Measurements from ENCODE around the gene COL3A1.

Gene COL3A1

GRCh38 chr2:188975497-188976102 lies 1.4 kb downstream of the COL3A1 start:
- DNase-seq (ENCODE audit: low spot score) = no peak

- DNase-seq (ENCODE audit: low spot score) = no peak
Measured at GRCh38 chr2:188976545-188977268, 2.5 kb downstream of the COL3A1 start.

- no peak for DNase-seq (ENCODE audit: low spot score)
Measured at GRCh38 chr2:188977317-188977716, 3.1 kb downstream of the COL3A1 start.

GRCh38 chr2:188978291-188979081 lies 4.3 kb downstream of the COL3A1 start:
- peak; percentile 6 for DNase-seq (ENCODE audit: low spot score)

- DNase-seq (ENCODE audit: low spot score) = no peak
Measured at GRCh38 chr2:188979187-188980114, 5.3 kb downstream of the COL3A1 start.

GRCh38 chr2:188983427-188984064 lies 9.4 kb downstream of the COL3A1 start:
- DNase-seq (ENCODE audit: low spot score) = no peak

GRCh38 chr2:188984065-188984491 lies 9.9 kb downstream of the COL3A1 start:
- no peak for DNase-seq (ENCODE audit: low spot score)

- DNase-seq (ENCODE audit: low spot score) = no peak
Measured at GRCh38 chr2:188984680-188985079, 10.5 kb downstream of the COL3A1 start.

- no peak for DNase-seq (ENCODE audit: low spot score)
Measured at GRCh38 chr2:188986839-188987238, 12.7 kb downstream of the COL3A1 start.

- DNase-seq (ENCODE audit: low spot score) = no peak
Measured at GRCh38 chr2:188993247-188993646, 19.1 kb downstream of the COL3A1 start.

- DNase-seq (ENCODE audit: low spot score) = no peak
Measured at GRCh38 chr2:188997263-188997662, 23.1 kb downstream of the COL3A1 start.

- no peak for DNase-seq (ENCODE audit: low spot score)
Measured at GRCh38 chr2:189000221-189000620, 26.0 kb downstream of the COL3A1 start.

- no peak for DNase-seq (ENCODE audit: low spot score)
Measured at GRCh38 chr2:189002079-189002478, 27.9 kb downstream of the COL3A1 start.

GRCh38 chr2:189008555-189009262 lies 34.5 kb downstream of the COL3A1 start:
- DNase-seq (ENCODE audit: low spot score) = no peak

- DNase-seq (ENCODE audit: low spot score) = no peak
Measured at GRCh38 chr2:189010536-189010935, 36.4 kb downstream of the COL3A1 start.

- no peak for DNase-seq (ENCODE audit: low spot score)
Measured at GRCh38 chr2:189012351-189012750, 38.2 kb downstream of the COL3A1 start.

- no peak for DNase-seq (ENCODE audit: low spot score)
Measured at GRCh38 chr2:189013031-189013430, 38.9 kb downstream of the COL3A1 start.

GRCh38 chr2:189013671-189014448 lies 39.7 kb downstream of the COL3A1 start:
- no peak for DNase-seq (ENCODE audit: low spot score)

- no peak for DNase-seq (ENCODE audit: low spot score)
Measured at GRCh38 chr2:189014449-189015138, 40.4 kb downstream of the COL3A1 start.

All from HuH-7 (cell line).